MM.1S (cell line): ENCODE data around the gene TYW5.

Experiments
- DNase-seq: peaks from one replicate; pipeline ENCODE4 v3.0.0-alpha.2; 2015
- H2AFZ ChIP-seq: fragments of 300-600 bp; sonication (generic); 2 replicates; pipeline ENCODE4 v1.6.0; 2016; ENCODE audit warnings: antibody characterized with exemption, low read length
- H3F3A ChIP-seq: fragments of 300-600 bp; sonication (generic); 2 replicates; pipeline ENCODE4 v1.6.1; 2016; ENCODE audit warnings: mild to moderate bottlenecking, antibody characterized with exemption, low read length, moderate library complexity, mixed read lengths; ENCODE audit not compliant: insufficient read depth
- H3K27ac ChIP-seq: fragments of 300-600 bp; sonication (generic); 2 replicates; pipeline ENCODE4 v1.5.1; 2016; ENCODE audit warnings: mild to moderate bottlenecking, low read length
- H3K27me3 ChIP-seq: fragments of 300-600 bp; sonication (generic); replicated peaks from 2 replicates; pipeline ENCODE4 v1.6.0; 2016; ENCODE audit warnings: low read length; ENCODE audit not compliant: insufficient read depth
- H3K36me3 ChIP-seq: fragments of 300-600 bp; sonication (generic); replicated peaks from 2 replicates; pipeline ENCODE4 v1.6.1; 2016; ENCODE audit warnings: mild to moderate bottlenecking, low read length, mixed read lengths; ENCODE audit not compliant: insufficient read depth
- H3K4me1 ChIP-seq: fragments of 300-600 bp; sonication (generic); 2 replicates; pipeline ENCODE4 v1.6.1; 2016; ENCODE audit warnings: low read length, mixed read lengths
- H3K4me2 ChIP-seq: fragments of 300-600 bp; sonication (generic); 2 replicates; pipeline ENCODE4 v1.6.0; 2016; ENCODE audit warnings: low read depth, low read length
- H3K4me3 ChIP-seq: fragments of 300-600 bp; sonication (generic); 2 replicates; pipeline ENCODE4 v1.5.1; 2016; ENCODE audit warnings: low read length, mixed read lengths
- H3K79me2 ChIP-seq: fragments of 300-600 bp; sonication (generic); 2 replicates; pipeline ENCODE4 v1.6.1; 2016; ENCODE audit warnings: mixed run types, low read length, mixed read lengths
- H3K9ac ChIP-seq: fragments of 300-600 bp; sonication (generic); 2 replicates; pipeline ENCODE4 v1.6.1; 2016; ENCODE audit warnings: low read length, mixed read lengths
- H3K9me2 ChIP-seq: fragments of 300-600 bp; sonication (generic); replicated peaks from 2 replicates; pipeline ENCODE4 v1.6.1; 2016; ENCODE audit warnings: mild to moderate bottlenecking, low read length, mixed read lengths; ENCODE audit not compliant: insufficient read depth
- H3K9me3 ChIP-seq: fragments of 300-600 bp; sonication (generic); replicated peaks from 2 replicates; pipeline ENCODE4 v1.6.1; 2016; ENCODE audit warnings: mild to moderate bottlenecking, low read length, mixed read lengths; ENCODE audit not compliant: insufficient read depth
- H4K20me1 ChIP-seq: fragments of 300-600 bp; sonication (generic); 2 replicates; pipeline ENCODE4 v1.6.1; 2016; ENCODE audit warnings: mild to moderate bottlenecking, low read length, moderate library complexity, mixed read lengths; ENCODE audit not compliant: insufficient read depth
- EZH2 ChIP-seq: fragments of 300-600 bp; sonication (generic); optimal IDR thresholded peaks from 2 replicates; pipeline ENCODE3; 2017; ENCODE audit warnings: low read depth, mild to moderate bottlenecking, antibody characterized with exemption, low read length, mixed read lengths
- EZH2phosphoT487 ChIP-seq: fragments of 300-600 bp; sonication (generic); IDR thresholded peaks from 2 replicates; pipeline ENCODE4 v1.6.1; 2018; ENCODE audit warnings: antibody characterized with exemption, low read length
- TF ChIP-seq, protein P1 (sequence below): fragments of 300-600 bp; sonication (generic); IDR thresholded peaks from 2 replicates; pipeline ENCODE4 v1.5.1; 2016; ENCODE audit warnings: antibody characterized with exemption, low read length, mixed read lengths

Gene TYW5

GRCh38 chr2:199932312-199932855, 22.9 kb downstream of the TYW5 start:
- Histone ChIP-seq H3K79me2 (0 out of 2 replicates have a peak, but pooled peaks cover 8% of the 10 kb centered on the region), H3K4me3 (no peak overlapping the region), H3K9me2 (no peaks in the 10 kb centered on the region), H3F3A (no peaks in the 10 kb centered on the region; the same call in 1 of the 2 replicates), H3K4me2 (no peak overlapping the region), H3K9me3 (no peaks in the 10 kb centered on the region), H4K20me1 (no peaks in the 10 kb centered on the region; the same call in 1 of the 2 replicates), H3K4me1 (no peaks in the 10 kb centered on the region), H3K27me3 (no peaks in the 10 kb centered on the region), H3K9ac (no peak overlapping the region), H3K36me3 (peaks cover 4% of the 10 kb centered on the region; the same call in 1 of the 2 replicates), H3K27ac (no peak overlapping the region), H2AFZ (no peak overlapping the region)
- TF ChIP-seq EZH2 (no peak), EZH2phosphoT487 (no peak)
- TF ChIP-seq, protein P1, sequence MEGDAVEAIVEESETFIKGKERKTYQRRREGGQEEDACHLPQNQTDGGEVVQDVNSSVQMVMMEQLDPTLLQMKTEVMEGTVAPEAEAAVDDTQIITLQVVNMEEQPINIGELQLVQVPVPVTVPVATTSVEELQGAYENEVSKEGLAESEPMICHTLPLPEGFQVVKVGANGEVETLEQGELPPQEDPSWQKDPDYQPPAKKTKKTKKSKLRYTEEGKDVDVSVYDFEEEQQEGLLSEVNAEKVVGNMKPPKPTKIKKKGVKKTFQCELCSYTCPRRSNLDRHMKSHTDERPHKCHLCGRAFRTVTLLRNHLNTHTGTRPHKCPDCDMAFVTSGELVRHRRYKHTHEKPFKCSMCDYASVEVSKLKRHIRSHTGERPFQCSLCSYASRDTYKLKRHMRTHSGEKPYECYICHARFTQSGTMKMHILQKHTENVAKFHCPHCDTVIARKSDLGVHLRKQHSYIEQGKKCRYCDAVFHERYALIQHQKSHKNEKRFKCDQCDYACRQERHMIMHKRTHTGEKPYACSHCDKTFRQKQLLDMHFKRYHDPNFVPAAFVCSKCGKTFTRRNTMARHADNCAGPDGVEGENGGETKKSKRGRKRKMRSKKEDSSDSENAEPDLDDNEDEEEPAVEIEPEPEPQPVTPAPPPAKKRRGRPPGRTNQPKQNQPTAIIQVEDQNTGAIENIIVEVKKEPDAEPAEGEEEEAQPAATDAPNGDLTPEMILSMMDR: no peak
- no peak for DNase-seq

DNA sequence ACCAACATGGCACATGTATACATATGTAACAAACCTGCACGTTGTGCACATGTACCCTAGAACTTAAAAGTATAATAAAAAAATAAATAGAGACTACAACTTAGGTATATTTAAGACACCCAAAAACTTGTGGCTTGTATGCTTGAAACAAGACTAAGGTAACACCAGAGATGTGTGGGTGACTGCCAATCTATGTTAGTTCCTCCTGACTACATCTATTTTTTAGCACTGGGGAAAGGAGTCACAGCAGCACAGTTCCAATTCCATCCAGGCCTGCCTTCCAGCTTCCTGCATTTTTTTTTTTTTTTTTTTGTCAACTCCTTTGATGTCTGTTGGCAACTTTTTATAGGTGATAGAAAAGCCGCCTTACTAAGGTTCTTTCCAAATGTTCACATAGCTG, 26.0 kb downstream of the TYW5 start:
- Histone ChIP-seq H3K4me3 (no peak overlapping the region), H3K27ac (no peak overlapping the region), H3F3A (no peaks in the 10 kb centered on the region; the same call in 1 of the 2 replicates), H3K9me2 (no peaks in the 10 kb centered on the region), H4K20me1 (no peaks in the 10 kb centered on the region; the same call in 1 of the 2 replicates), H3K36me3 (peaks cover 4% of the 10 kb centered on the region; the same call in 1 of the 2 replicates), H3K27me3 (no peaks in the 10 kb centered on the region), H3K4me1 (no peaks in the 10 kb centered on the region), H3K4me2 (no peak overlapping the region), H3K9ac (no peak overlapping the region), H3K9me3 (no peaks in the 10 kb centered on the region), H2AFZ (no peak overlapping the region), H3K79me2 (peaks cover 28% of the 10 kb centered on the region)
- no peak for DNase-seq
- TF ChIP-seq, protein P1: no peak
- TF ChIP-seq EZH2 (no peak), EZH2phosphoT487 (no peak)

DNA sequence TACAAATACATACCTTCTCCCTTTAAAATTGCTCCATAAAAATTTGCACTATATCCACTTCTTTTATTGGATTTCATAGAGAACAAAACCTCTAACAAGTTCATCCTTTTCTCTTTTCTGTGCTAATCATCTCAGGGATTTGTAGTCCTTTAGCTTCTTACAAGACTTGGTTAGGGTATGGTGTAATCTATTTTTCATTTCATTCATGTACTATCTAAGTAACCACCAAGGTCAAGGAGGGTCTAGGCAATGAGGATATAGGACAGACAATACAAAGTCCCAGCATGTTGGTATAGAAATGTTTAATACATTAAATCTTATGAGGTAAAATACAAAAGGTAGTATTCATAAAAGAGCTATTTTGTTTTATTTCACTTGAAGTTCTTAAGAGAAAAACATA, 26.7 kb downstream of the TYW5 start:
- TF ChIP-seq EZH2phosphoT487 (no peak), EZH2 (no peak)
- TF ChIP-seq, protein P1: no peak
- Histone ChIP-seq H3K9me2 (no peaks in the 10 kb centered on the region), H3K9me3 (no peaks in the 10 kb centered on the region), H3K4me3 (no peak overlapping the region), H4K20me1 (no peaks in the 10 kb centered on the region; the same call in 1 of the 2 replicates), H3K9ac (no peak overlapping the region), H3F3A (no peaks in the 10 kb centered on the region), H3K4me2 (no peak overlapping the region), H3K79me2 (peaks cover 34% of the 10 kb centered on the region), H3K4me1 (no peaks in the 10 kb centered on the region), H2AFZ (no peak overlapping the region), H3K36me3 (peaks cover 4% of the 10 kb centered on the region; the same call in 1 of the 2 replicates), H3K27ac (no peak overlapping the region), H3K27me3 (no peaks in the 10 kb centered on the region)
- no peak for DNase-seq
